ENCODE results near the gene PPFIA1. TPM values are rescaled to one million over a fixed set of nuclear protein-coding genes. Genes with fewer than 3 reads are reported as not detected.

PPFIA1 gene
- total and polyA plus RNA-seq, 7 donors = 13.2 to 62.1 (median 43.4) TPM

GRCh38 chr11:70427436-70427835 lies 156.9 kb downstream of the PPFIA1 start:
- no peaks in the 10 kb centered on the region for H3K27me3 ChIP-seq
- H3K4me1 ChIP-seq = no peaks in the 10 kb centered on the region
- no peak for DNase-seq
- 96% methylated on average over 11 of the region's 11 CpGs for WGBS, 2 donors
- no peak overlapping the region for H3K4me3 ChIP-seq
- H3K27ac ChIP-seq = no peak overlapping the region
- intact Hi-C loops (cut with DNase I) = no loop called here
- peaks cover 44 to 98% (median 64%) of the 10 kb centered on the region in 4 donors for H3K36me3 ChIP-seq
- TF ChIP-seq POLR2A (IDR thresholded peaks at IDR 0.05) (no peak), POLR2AphosphoS5 (IDR thresholded peaks at IDR 0.05) (no peak), EP300 (IDR thresholded peaks at IDR 0.05) (no peak), CTCF (IDR thresholded peaks at IDR 0.05) (no peak)
- no peaks in the 10 kb centered on the region for H3K9me3 ChIP-seq

- DNase-seq = no peak
- Histone ChIP-seq H3K9me3 (no peaks in the 10 kb centered on the region), H3K4me1 (no peaks in the 10 kb centered on the region), H3K27ac (no peak overlapping the region), H3K4me3 (no peak overlapping the region), H3K27me3 (no peaks in the 10 kb centered on the region), H3K36me3 (peaks cover 46 to 98% (median 68%) of the 10 kb centered on the region in 4 donors)
- no peak for TF ChIP-seq CTCF (IDR thresholded peaks at IDR 0.05)
- intact Hi-C loops (cut with DNase I) = no loop called here
- 95 to 96% methylated on average over 18 of the region's 18 CpGs for WGBS, 2 donors
Measured at GRCh38 chr11:70428701-70429427, 158.4 kb downstream of the PPFIA1 start.

- WGBS, 2 donors = 82 to 88% methylated on average over 8 of the region's 8 CpGs
- no peak overlapping the region for H3K27ac ChIP-seq
- no peak for DNase-seq
- no peaks in the 10 kb centered on the region for H3K9me3 ChIP-seq
- no peak overlapping the region for H3K4me3 ChIP-seq
- TF ChIP-seq POLR2AphosphoS5 (IDR thresholded peaks at IDR 0.05) = no peak
- no peak for TF ChIP-seq POLR2A (IDR thresholded peaks at IDR 0.05)
- no peak for TF ChIP-seq CTCF (IDR thresholded peaks at IDR 0.05)
- no peak for TF ChIP-seq EP300 (IDR thresholded peaks at IDR 0.05)
- H3K4me1 ChIP-seq = no peaks in the 10 kb centered on the region
- no peaks in the 10 kb centered on the region for H3K27me3 ChIP-seq
- H3K36me3 ChIP-seq = peaks cover 51 to 98% (median 71%) of the 10 kb centered on the region in 4 donors
- intact Hi-C loops (cut with DNase I) = no loop called here
Measured at GRCh38 chr11:70429428-70429705, 158.9 kb downstream of the PPFIA1 start.

- no peak overlapping the region for H3K27ac ChIP-seq
- H3K27me3 ChIP-seq = no peaks in the 10 kb centered on the region
- no peak for DNase-seq
- H3K9me3 ChIP-seq = no peaks in the 10 kb centered on the region
- no peak overlapping the region for H3K4me3 ChIP-seq
- no peak for TF ChIP-seq POLR2A (IDR thresholded peaks at IDR 0.05)
- no peak for TF ChIP-seq EP300 (IDR thresholded peaks at IDR 0.05)
- no peak for TF ChIP-seq CTCF (IDR thresholded peaks at IDR 0.05)
- TF ChIP-seq POLR2AphosphoS5 (IDR thresholded peaks at IDR 0.05) = no peak
- H3K4me1 ChIP-seq = no peaks in the 10 kb centered on the region
- peaks cover 53 to 98% (median 73%) of the 10 kb centered on the region in 4 donors for H3K36me3 ChIP-seq
- intact Hi-C loops (cut with DNase I) = no loop called here
- WGBS, 2 donors = 81 to 88% methylated on average over 11 of the region's 11 CpGs
Measured at GRCh38 chr11:70429724-70430521, 159.4 kb downstream of the PPFIA1 start.

All from sigmoid colon (tissue), 7 donors.